ENCODE data around the gene COQ8B.

Gene COQ8B

GRCh38 chr19:40704491-40705361 lies 12.0 kb downstream of the COQ8B start:
- no peak overlapping the region for H3K4me2 ChIP-seq
- H3K27me3 ChIP-seq, result no peaks in the 10 kb centered on the region
- peaks cover 52 to 99% (median 79%) of the 10 kb centered on the region in 11 experiments for H3K36me3 ChIP-seq
- H3K4me3 ChIP-seq, result no peak overlapping the region
- no peaks in the 10 kb centered on the region for H3K9me3 ChIP-seq (replicated peaks in 1 of 11)
- no peaks in the 10 kb centered on the region; a peak in 1 of 22 replicates for H4K20me1 ChIP-seq
- H3K9ac ChIP-seq, result no peak overlapping the region
- no peak for TF ChIP-seq Cebpa-rat (IDR thresholded peaks at IDR 0.05)
- no peak overlapping the region for H3K27ac ChIP-seq
- H3K4me1 ChIP-seq, result peaks cover 0 to 1% (median 0%) of the 10 kb centered on the region in 10 experiments; a peak in 1 of 20 replicates

GRCh38 chr19:40703029-40703755 lies 13.5 kb downstream of the COQ8B start:
- no peaks in the 10 kb centered on the region for H3K27me3 ChIP-seq
- no peaks in the 10 kb centered on the region for H3K9me3 ChIP-seq (replicated peaks in 1 of 11)
- H3K36me3 ChIP-seq, result peaks cover 38 to 89% (median 65%) of the 10 kb centered on the region in 11 experiments
- no peaks in the 10 kb centered on the region; a peak in 1 of 22 replicates for H4K20me1 ChIP-seq
- H3K27ac ChIP-seq, result no peak overlapping the region
- no peak for TF ChIP-seq Cebpa-rat (IDR thresholded peaks at IDR 0.05)
- H3K4me3 ChIP-seq, result no peak overlapping the region
- peak overlapping the region in 4 of 11 experiments; percentile 6 to 37 (median 14); a peak in 2 of 22 replicates for H3K9ac ChIP-seq
- H3K4me1 ChIP-seq, result peaks cover 0 to 4% (median 0%) of the 10 kb centered on the region in 10 experiments; a peak in 1 of 20 replicates
- no peak overlapping the region for H3K4me2 ChIP-seq

- no peaks in the 10 kb centered on the region; a peak in 1 of 22 replicates for H4K20me1 ChIP-seq
- TF ChIP-seq Cebpa-rat (IDR thresholded peaks at IDR 0.05), result no peak
- no peaks in the 10 kb centered on the region for H3K9me3 ChIP-seq (replicated peaks in 1 of 11)
- no peak overlapping the region for H3K27ac ChIP-seq
- H3K4me1 ChIP-seq, result peaks cover 0 to 4% (median 0%) of the 10 kb centered on the region in 10 experiments; a peak in 1 of 20 replicates
- H3K36me3 ChIP-seq, result peaks cover 36 to 82% (median 58%) of the 10 kb centered on the region in 11 experiments
- no peak overlapping the region for H3K4me2 ChIP-seq
- peak overlapping the region in 3 of 11 experiments; percentile 6 to 37 (median 17); a peak in 3 of 22 replicates for H3K9ac ChIP-seq
- no peaks in the 10 kb centered on the region for H3K27me3 ChIP-seq
- H3K4me3 ChIP-seq, result no peak overlapping the region
Measured at GRCh38 chr19:40702337-40703012, 14.2 kb downstream of the COQ8B start.

GRCh38 chr19:40701758-40702157 lies 14.9 kb downstream of the COQ8B start:
- H3K27ac ChIP-seq, result no peak overlapping the region
- no peaks in the 10 kb centered on the region; a peak in 1 of 22 replicates for H4K20me1 ChIP-seq
- TF ChIP-seq Cebpa-rat (IDR thresholded peaks at IDR 0.05), result no peak
- peaks cover 0 to 4% (median 0%) of the 10 kb centered on the region in 10 experiments; a peak in 1 of 20 replicates for H3K4me1 ChIP-seq
- H3K9ac ChIP-seq, result no peak overlapping the region
- H3K9me3 ChIP-seq (replicated peaks in 1 of 11), result no peaks in the 10 kb centered on the region
- H3K4me3 ChIP-seq, result no peak overlapping the region
- no peaks in the 10 kb centered on the region for H3K27me3 ChIP-seq
- H3K36me3 ChIP-seq, result peaks cover 36 to 76% (median 57%) of the 10 kb centered on the region in 11 experiments
- no peak overlapping the region for H3K4me2 ChIP-seq

- peaks cover 0 to 4% (median 0%) of the 10 kb centered on the region in 10 experiments; a peak in 1 of 20 replicates for H3K4me1 ChIP-seq
- no peak overlapping the region for H3K4me3 ChIP-seq
- no peaks in the 10 kb centered on the region; a peak in 1 of 22 replicates for H4K20me1 ChIP-seq
- H3K9me3 ChIP-seq (replicated peaks in 1 of 11), result no peaks in the 10 kb centered on the region
- peaks cover 25 to 74% (median 46%) of the 10 kb centered on the region in 11 experiments for H3K36me3 ChIP-seq
- H3K27ac ChIP-seq, result no peak overlapping the region
- H3K27me3 ChIP-seq, result no peaks in the 10 kb centered on the region
- H3K9ac ChIP-seq, result no peak overlapping the region
- no peak for TF ChIP-seq Cebpa-rat (IDR thresholded peaks at IDR 0.05)
- H3K4me2 ChIP-seq, result no peak overlapping the region
Measured at GRCh38 chr19:40700083-40700482, 16.6 kb downstream of the COQ8B start.

GRCh38 chr19:40697007-40697406 lies 19.7 kb downstream of the COQ8B start:
- Histone ChIP-seq H3K4me2 (no peak overlapping the region), H3K4me3 (no peak overlapping the region), H3K36me3 (peaks cover 9 to 60% (median 21%) of the 10 kb centered on the region in 11 experiments), H3K4me1 (peaks cover 0 to 6% (median 1%) of the 10 kb centered on the region in 10 experiments; a peak in 11 of 20 replicates), H3K27me3 (no peaks in the 10 kb centered on the region), H3K9ac (no peak overlapping the region), H4K20me1 (no peaks in the 10 kb centered on the region), H3K27ac (no peak overlapping the region), H3K9me3 (replicated peaks in 1 of 11) (no peaks in the 10 kb centered on the region)
- no peak for TF ChIP-seq Cebpa-rat (IDR thresholded peaks at IDR 0.05)

GRCh38 chr19:40695881-40696280 lies 20.8 kb downstream of the COQ8B start:
- no peak overlapping the region for H3K4me3 ChIP-seq
- H3K27me3 ChIP-seq, result no peaks in the 10 kb centered on the region
- no peak for TF ChIP-seq Cebpa-rat (IDR thresholded peaks at IDR 0.05)
- 0 out of 22 replicates have a peak overlapping the region, but pooled peaks of 1 of the 11 experiments have one; percentile 4 for H3K9ac ChIP-seq
- no peaks in the 10 kb centered on the region for H3K9me3 ChIP-seq (replicated peaks in 1 of 11)
- H4K20me1 ChIP-seq, result no peaks in the 10 kb centered on the region
- no peak overlapping the region for H3K27ac ChIP-seq
- peaks cover 6 to 17% (median 12%) of the 10 kb centered on the region in 10 experiments; a peak in 18 of 20 replicates for H3K4me1 ChIP-seq
- peaks cover 0 to 49% (median 10%) of the 10 kb centered on the region in 11 experiments; a peak in 15 of 22 replicates for H3K36me3 ChIP-seq
- no peak overlapping the region for H3K4me2 ChIP-seq

GRCh38 chr19:40693896-40694295 lies 22.8 kb downstream of the COQ8B start:
- H3K27me3 ChIP-seq, result no peaks in the 10 kb centered on the region
- H3K9ac ChIP-seq, result peak overlapping the region in 1 of 11 experiments; percentile 15; a peak in 1 of 22 replicates
- 0 out of 22 replicates have a peak overlapping the region, but pooled peaks of 1 of the 11 experiments have one; percentile 4 for H3K27ac ChIP-seq
- no peak overlapping the region for H3K4me2 ChIP-seq
- peaks cover 0 to 38% (median 9%) of the 10 kb centered on the region in 11 experiments; a peak in 12 of 22 replicates for H3K36me3 ChIP-seq
- peaks cover 19 to 31% (median 27%) of the 10 kb centered on the region in 10 experiments for H3K4me1 ChIP-seq
- peaks cover 0 to 11% (median 0%) of the 10 kb centered on the region in 11 experiments; a peak in 2 of 22 replicates for H4K20me1 ChIP-seq
- no peaks in the 10 kb centered on the region for H3K9me3 ChIP-seq (replicated peaks in 1 of 11)
- no peak for TF ChIP-seq Cebpa-rat (IDR thresholded peaks at IDR 0.05)
- H3K4me3 ChIP-seq, result no peak overlapping the region

Measured in BLaER1 treated with 17β-estradiol and CSF1 and Interleukin-3, amounts not matched to agents 10 nM and 100 nM (cell line).